Measurements from ENCODE around the gene PPP1R36. TPM values are rescaled to one million over a fixed set of nuclear protein-coding genes. Genes with fewer than 3 reads are reported as not detected.
"Not testable (repeated sequence)": the region's sequence is repeated elsewhere in the genome, so short reads cannot be mapped to it uniquely, and the experiment has no call there.

PPP1R36 gene
- polyA plus RNA-seq, 3 donors = 0.89 to 7.9 (median 1.0) TPM

DNA sequence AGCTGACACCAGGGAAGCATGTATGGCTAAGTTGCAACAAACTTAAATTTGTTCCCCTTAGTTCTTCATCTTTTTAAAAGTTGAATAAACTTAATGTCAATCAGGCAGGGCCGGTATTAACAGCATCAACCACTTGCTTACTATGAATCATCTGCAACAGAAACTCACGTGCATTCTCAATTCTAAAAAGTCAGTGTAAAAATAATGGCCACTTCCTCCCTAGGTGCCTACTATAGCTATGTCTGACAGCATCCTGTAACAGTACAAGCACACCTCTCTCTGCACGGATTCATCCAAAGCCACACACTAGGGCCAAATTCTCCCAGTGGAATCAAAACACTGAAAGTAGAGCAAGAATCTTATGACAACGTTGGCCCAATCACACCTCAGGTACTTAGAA lies 48.6 kb downstream of the PPP1R36 start:
- 53 to 72% (median 54%) methylated on average over 4 of the region's 4 CpGs for WGBS, 3 donors
- H3K27ac ChIP-seq (ENCODE audit: low read depth, low read length) = no peak overlapping the region

GRCh38 chr14:64601571-64601970 lies 51.8 kb downstream of the PPP1R36 start:
- H3K27ac ChIP-seq (ENCODE audit: low read depth, low read length) = no peak overlapping the region
- 36 to 44% (median 40%) methylated on average over 38 of the region's 38 CpGs for WGBS, 3 donors

DNA sequence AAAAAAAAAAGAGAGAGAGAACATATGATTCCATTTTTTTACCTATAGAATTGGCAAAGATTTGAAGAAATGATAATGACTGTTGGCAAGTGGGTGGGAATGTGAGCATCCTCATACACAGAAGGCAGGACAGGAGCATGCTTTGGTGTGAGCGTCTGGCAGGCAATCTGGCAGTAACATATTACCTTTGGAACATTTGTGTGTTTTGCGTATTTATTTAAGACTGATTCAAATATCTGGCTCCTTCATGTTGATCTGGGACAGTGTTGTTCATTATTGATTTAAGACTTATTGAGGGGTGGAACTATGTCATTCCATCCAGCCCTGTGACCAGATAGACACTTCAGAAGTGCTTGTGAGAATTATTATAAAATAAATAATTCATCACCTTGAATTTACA lies 53.1 kb downstream of the PPP1R36 start:
- H3K27ac ChIP-seq (ENCODE audit: low read depth, low read length) = no peak overlapping the region
- WGBS, 3 donors = 47 to 97% (median 89%) methylated on average over 2 of the region's 2 CpGs

DNA sequence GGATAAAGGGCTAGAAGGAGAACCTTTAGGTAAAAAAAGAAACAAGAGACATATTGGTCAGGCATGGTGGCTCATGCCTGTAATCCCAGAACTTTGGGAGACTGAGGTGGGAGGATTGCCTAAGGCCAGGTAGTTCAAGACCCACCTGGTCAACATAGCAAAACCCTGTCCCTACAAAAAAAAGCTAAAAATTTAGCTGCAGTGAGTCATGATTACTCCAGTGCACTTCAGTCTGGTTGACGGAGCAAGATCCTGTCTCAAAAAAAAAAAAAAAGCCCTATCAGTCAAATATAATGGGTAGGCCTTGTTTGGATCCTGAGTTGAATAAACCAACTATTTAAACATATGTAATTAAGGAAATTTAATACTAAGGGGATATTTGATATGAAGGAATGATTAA lies 54.2 kb downstream of the PPP1R36 start:
- 92 to 100% (median 93%) methylated on average over 1 of the region's 1 CpG for WGBS, 3 donors
- no peak overlapping the region for H3K27ac ChIP-seq (ENCODE audit: low read depth, low read length)

GRCh38 chr14:64604881-64605280 lies 55.1 kb downstream of the PPP1R36 start:
- WGBS, 3 donors = 76 to 91% (median 80%) methylated on average over 6 of the region's 6 CpGs

DNA sequence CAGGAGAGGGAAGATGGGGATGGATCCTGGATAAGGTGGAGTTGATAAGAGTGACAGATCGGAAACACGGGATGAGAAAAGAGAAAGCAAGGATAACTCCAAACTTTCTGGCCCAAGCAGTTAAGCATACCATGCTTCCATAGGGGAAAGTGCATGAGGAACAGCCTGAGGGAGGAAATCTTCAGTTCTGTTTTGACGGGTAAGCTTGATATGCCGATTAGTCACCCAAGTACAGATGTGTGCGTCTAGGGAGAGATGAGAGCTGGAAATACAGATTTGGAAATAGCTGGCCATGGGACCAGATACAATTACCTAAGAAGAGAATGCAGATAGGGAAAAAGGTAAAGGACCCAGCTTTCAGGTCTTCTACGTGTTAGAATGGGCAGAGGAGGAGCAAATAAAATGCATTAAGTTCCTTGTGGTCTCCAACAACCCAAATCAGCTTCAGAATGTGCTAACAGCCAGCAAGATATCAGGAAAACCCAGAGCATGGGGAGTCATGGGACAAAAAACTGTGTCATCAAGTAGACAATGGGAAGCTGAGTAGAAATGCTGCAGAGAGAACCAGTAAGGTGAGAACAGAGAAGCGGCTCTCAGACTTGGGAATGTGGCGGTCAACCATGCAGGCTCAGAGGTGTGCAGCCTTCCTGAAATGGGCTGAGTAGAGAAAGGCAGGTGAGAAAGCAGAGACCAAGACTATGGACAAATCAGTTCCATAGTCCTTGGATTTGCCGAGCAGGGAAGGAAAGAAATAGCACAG lies 56.3 kb downstream of the PPP1R36 start:
- 93 to 94% (median 93%) methylated on average over 9 of the region's 9 CpGs for WGBS, 3 donors
- no peak overlapping the region for H3K27ac ChIP-seq (ENCODE audit: low read depth, low read length)

More at GRCh38 chr14:64604881-64605280, 55.1 kb downstream of the PPP1R36 start:
- H3K27ac ChIP-seq (ENCODE audit: low read depth, low read length) = no peak overlapping the region

- WGBS, 3 donors = 88 to 95% (median 89%) methylated on average over 5 of the region's 5 CpGs
- H3K27ac ChIP-seq (ENCODE audit: low read depth, low read length) = no peak overlapping the region
Observed at GRCh38 chr14:64610049-64610746, 60.4 kb downstream of the PPP1R36 start.

- WGBS, 3 donors = 24 to 53% (median 45%) methylated on average over 1 of the region's 1 CpG
- H3K27ac ChIP-seq (ENCODE audit: low read depth, low read length) = no peak overlapping the region
Observed at GRCh38 chr14:64611358-64612020, 61.7 kb downstream of the PPP1R36 start.

DNA sequence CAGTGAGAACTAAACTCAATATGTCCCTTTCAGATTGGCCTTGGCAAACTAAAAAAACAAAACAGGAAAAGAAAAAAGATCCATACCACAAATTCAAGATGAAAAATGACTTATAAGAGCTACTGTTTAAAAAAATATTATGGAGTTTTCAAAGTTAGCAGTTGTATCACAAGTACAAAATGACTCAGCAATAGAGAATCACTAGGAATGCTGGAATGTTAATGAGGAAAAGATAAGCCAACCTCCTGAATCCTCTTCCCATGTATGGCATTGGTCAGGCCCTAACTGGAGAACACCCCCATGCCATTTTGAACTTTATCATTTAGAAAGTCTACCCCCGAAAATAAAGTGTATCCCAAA lies 62.2 kb downstream of the PPP1R36 start:
- 67 to 90% (median 85%) methylated on average over 1 of the region's 1 CpG for WGBS, 3 donors
- H3K27ac ChIP-seq (ENCODE audit: low read depth, low read length) = no peak overlapping the region

- 59 to 77% (median 64%) methylated on average over 2 of the region's 2 CpGs for WGBS, 3 donors
- no peak overlapping the region for H3K27ac ChIP-seq (ENCODE audit: low read depth, low read length)
Observed at GRCh38 chr14:64612971-64613666, 63.4 kb downstream of the PPP1R36 start.

DNA sequence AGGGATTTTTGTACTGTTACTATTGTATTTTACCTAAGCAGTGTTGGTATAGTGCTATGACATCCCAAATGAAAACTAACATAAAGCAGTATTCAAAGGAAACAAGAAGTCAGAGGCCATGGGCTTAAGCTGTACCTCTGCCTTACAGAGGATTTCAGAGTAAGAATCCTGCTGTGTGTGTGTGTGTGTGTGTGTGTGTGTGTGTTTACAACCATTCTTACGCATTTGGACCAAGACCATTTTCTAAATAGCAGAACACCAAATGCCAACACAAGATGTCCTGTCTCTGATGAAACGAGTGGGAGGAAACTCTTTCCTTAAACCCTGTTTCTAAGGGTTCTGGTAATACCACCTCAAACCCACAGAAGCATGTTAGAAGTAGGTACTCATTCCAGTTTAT lies 64.4 kb downstream of the PPP1R36 start:
- 74 to 98% (median 82%) methylated on average over 2 of the region's 2 CpGs for WGBS, 3 donors
- no peak overlapping the region for H3K27ac ChIP-seq (ENCODE audit: low read depth, low read length)

DNA sequence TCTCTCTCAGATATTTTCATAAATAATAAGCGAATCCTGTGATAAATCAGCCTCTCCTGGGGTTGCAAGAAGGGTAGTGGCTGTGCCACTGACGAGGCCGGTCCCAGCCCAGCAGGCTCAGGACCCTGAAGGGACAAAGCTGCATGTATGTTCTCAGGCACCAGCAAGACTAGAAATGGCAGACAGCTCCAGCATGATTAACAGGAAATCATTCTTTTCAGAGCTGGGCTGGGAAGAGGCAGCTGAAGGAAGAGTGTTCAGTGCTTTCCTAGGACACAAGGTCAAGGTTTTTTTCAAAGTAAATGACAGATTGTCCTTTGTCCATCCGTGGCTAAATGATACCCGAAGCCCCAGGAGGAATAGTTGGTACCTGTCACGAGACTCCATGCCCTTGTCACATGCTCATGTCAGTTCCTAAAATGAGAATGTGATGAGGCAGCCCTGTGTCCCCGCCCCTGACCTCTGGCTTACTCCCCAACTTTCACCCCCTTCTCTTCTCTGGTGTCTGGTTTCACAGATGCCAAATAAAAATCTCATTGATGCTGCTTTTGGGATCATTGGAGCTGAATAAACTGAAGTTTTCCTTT lies 65.1 kb downstream of the PPP1R36 start:
- WGBS, 3 donors = 53 to 57% (median 57%) methylated on average over 7 of the region's 7 CpGs
- H3K27ac ChIP-seq (ENCODE audit: low read depth, low read length) = no peak overlapping the region

- 88 to 94% (median 93%) methylated on average over 8 of the region's 8 CpGs for WGBS, 3 donors
- H3K27ac ChIP-seq (ENCODE audit: low read depth, low read length) = not testable (repeated sequence)
Observed at GRCh38 chr14:64617872-64618408, 68.2 kb downstream of the PPP1R36 start.

- WGBS, 3 donors = 87 to 97% (median 93%) methylated on average over 1 of the region's 1 CpG
- no peak overlapping the region for H3K27ac ChIP-seq (ENCODE audit: low read depth, low read length)
Observed at GRCh38 chr14:64620910-64621309, 71.1 kb downstream of the PPP1R36 start.

DNA sequence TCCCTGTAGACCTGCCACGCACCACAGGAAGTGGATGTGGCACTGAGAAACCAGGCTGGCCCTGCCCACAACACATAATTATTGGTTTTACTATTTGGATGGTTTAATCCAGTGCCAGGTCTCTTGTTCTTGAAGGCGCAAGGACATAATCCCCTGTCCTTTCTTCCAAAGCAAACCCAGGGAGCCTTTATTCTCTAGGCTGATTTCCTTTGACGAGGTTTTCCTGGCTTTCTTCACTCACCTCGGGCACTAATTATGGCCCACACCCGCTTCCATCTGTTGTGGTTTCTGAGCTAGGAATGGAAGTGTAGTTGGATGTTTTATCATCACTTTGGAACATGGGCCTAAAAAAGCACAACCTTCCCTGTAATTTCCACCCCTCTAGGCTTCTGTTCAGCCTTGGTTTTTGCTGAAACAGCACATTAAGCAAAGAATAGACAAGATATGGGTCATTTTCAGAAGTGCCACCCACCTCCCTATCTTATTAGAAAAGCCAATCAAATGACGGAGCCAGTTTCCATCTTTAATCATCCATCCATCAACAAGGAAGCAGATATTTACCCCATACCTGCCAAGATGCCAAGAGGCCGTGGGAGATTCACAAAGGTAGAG lies 73.9 kb downstream of the PPP1R36 start:
- WGBS, 3 donors = 81 to 88% (median 82%) methylated on average over 7 of the region's 7 CpGs
- H3K27ac ChIP-seq (ENCODE audit: low read depth, low read length) = no peak overlapping the region

- WGBS, 3 donors = 48 to 77% (median 71%) methylated on average over 15 of the region's 15 CpGs
- H3K27ac ChIP-seq (ENCODE audit: low read depth, low read length) = no peak overlapping the region
Observed at GRCh38 chr14:64625386-64626232, 75.8 kb downstream of the PPP1R36 start.

- H3K27ac ChIP-seq (ENCODE audit: low read depth, low read length) = no peak overlapping the region
- WGBS, 3 donors = 56 to 76% (median 61%) methylated on average over 7 of the region's 7 CpGs
Observed at GRCh38 chr14:64628940-64629408, 79.2 kb downstream of the PPP1R36 start.

Data from adipose tissue (tissue), 3 donors.